Thyroid gland (tissue), 4 donors: ENCODE results near the gene PLXDC2. TPM values are rescaled to one million over a fixed set of nuclear protein-coding genes. Genes with fewer than 3 reads are reported as not detected.

Source experiments
- DNase-seq, 2 donors: peaks; one replicate each; pipeline ENCODE4 v3.0.0-alpha.2; 2019
- H3K27ac ChIP-seq, 3 donors: fragments of 200-600 bp; sonication (generic); 1 replicate in 2 of 3; 2 replicates in 1 of 3; pipeline ENCODE4 v1.5.1; 2016 to 2019; ENCODE audit warnings: mild to moderate bottlenecking in 1 of 3, moderate library complexity in 1 of 3
- H3K27me3 ChIP-seq: fragments of 200-600 bp; sonication (generic); one replicate; pipeline ENCODE4 v1.5.1; 2019
- H3K36me3 ChIP-seq, 2 donors: fragments of 200-600 bp; sonication (generic); one replicate each; pipeline ENCODE4 v1.5.1; 2016 to 2019
- H3K4me1 ChIP-seq, 2 donors: fragments of 200-600 bp; sonication (generic); one replicate each; pipeline ENCODE4 v1.5.1; 2017 to 2019
- H3K4me3 ChIP-seq, 3 donors: fragments of 200-600 bp; sonication (generic); replicated peaks in 1 of 3; 1 replicate in 2 of 3; 2 replicates in 1 of 3; pipeline ENCODE4 v1.5.1; 2016; ENCODE audit warnings: mild to moderate bottlenecking in 1 of 3
- H3K9me3 ChIP-seq: fragments of 200-600 bp; sonication (generic); one replicate; pipeline ENCODE4 v1.5.1; 2017
- POLR2A ChIP-seq, 2 donors: fragments of 450-650 bp; IDR thresholded peaks; one replicate each; pipeline ENCODE4 v1.6.1; 2017; ENCODE audit warnings: antibody characterized with exemption in 2 of 2, mild to moderate bottlenecking in 2 of 2, moderate library complexity in 1 of 2
- WGBS, 2 donors: methylation state at CpG; one replicate each; pipeline ENCODE4 v1.1.5; 2017; 5-methylcytosine and 5-hydroxymethylcytosine counted together
- intact Hi-C: fragments of 100-400 bp; cut with DNase I; formaldehyde crosslinking; loops from one replicate; pipeline ENCODE4 v1.15.1; 2023
- total RNA-seq, 4 donors: library from RNA; depleted of rRNA; stranded (reverse); fragments of >200 nt; gene quantifications; one replicate each; pipeline ENCODE4 v1.2.3, GENCODE V29; 2016
- TF ChIP-seq, protein P1 (sequence below), 6 experiments: fragments of 200-600 bp in 3 of 6; fragments of 450-650 bp in 3 of 6; sonication (generic) in 3 of 6; IDR thresholded peaks; one replicate each; pipeline ENCODE4 v1.5.1; 2016 to 2019; ENCODE audit warnings: antibody characterized with exemption in 6 of 6, mild to moderate bottlenecking in 2 of 6, inconsistent platforms in 1 of 6, moderate library complexity in 1 of 6

Gene PLXDC2
- total RNA-seq, 4 donors from 2014 or later = 44.6 to 91.0 (median 47.6) TPM

DNA sequence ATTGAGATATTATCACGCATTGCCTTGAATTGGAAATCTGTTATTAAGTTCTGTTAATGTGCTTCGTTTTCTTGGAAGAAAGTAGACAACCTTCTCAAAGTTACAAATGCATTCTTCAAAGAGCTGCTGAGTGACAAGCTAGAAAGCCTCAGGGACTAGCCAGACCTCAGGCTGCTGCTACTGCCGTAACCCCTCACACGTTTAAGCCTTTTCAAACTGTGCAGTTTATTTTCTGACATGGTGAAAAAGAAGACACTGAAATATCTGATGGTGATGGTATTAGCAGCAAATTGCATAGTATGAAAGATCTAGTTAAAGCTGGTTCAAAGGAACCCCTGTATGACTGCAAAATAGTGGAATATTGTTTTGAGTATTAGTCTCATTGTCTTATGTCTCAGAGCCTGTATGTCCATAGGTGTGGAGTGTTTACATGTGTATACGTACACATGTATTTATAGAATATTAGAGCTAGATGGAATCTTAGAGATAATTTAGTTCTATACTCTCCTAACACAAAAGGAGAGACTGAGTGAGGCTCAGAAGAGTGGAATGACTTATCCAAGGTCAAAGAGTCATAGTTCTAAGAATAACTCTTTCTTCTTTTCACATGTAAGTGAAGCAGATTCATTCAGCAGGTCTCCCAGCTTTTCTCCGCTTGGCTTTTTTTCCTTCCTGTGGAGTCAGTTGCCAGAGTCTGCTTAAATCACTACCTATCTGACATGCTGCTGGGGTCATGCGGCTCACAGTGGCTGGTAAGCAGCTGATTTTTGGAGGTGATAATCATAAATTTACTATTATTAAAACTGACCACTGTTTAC is 431.9 kb downstream of the PLXDC2 start:
- 87 to 88% methylated on average over 7 of the region's 7 CpGs for WGBS, 2 donors
- TF ChIP-seq POLR2A (IDR thresholded peaks at IDR 0.05) = no peak
- TF ChIP-seq, protein P1, sequence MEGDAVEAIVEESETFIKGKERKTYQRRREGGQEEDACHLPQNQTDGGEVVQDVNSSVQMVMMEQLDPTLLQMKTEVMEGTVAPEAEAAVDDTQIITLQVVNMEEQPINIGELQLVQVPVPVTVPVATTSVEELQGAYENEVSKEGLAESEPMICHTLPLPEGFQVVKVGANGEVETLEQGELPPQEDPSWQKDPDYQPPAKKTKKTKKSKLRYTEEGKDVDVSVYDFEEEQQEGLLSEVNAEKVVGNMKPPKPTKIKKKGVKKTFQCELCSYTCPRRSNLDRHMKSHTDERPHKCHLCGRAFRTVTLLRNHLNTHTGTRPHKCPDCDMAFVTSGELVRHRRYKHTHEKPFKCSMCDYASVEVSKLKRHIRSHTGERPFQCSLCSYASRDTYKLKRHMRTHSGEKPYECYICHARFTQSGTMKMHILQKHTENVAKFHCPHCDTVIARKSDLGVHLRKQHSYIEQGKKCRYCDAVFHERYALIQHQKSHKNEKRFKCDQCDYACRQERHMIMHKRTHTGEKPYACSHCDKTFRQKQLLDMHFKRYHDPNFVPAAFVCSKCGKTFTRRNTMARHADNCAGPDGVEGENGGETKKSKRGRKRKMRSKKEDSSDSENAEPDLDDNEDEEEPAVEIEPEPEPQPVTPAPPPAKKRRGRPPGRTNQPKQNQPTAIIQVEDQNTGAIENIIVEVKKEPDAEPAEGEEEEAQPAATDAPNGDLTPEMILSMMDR (IDR thresholded peaks at IDR 0.05) = no peak
- DNase-seq = no peak
- Histone ChIP-seq H3K27me3 (no peaks in the 10 kb centered on the region), H3K4me3 (no peak overlapping the region), H3K27ac (no peak overlapping the region), H3K4me1 (no peaks in the 10 kb centered on the region), H3K9me3 (no peaks in the 10 kb centered on the region), H3K36me3 (peaks cover 0 to 4% of the 10 kb centered on the region in 2 donors)
- intact Hi-C loops = no loop called here

DNA sequence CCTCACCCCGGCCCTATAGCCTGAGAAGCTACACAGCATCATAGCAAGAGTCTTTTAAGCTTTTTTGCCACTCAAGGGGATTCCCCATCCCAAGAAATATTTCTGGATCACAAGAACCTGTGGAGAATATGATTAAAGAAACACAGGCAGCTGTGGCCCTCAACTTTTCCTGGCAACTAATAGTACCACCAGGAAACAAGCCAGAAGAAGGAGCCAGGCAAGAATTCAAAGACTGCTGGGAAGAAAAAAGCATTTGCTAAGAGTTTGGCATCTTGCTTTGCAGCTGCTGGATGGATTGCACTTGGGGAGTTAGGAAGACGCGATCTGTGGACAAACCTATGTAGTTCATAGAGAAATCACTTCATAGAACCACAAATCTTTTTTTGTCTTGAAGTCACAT is 437.8 kb downstream of the PLXDC2 start:
- DNase-seq = no peak
- WGBS, 2 donors = 64 to 84% methylated on average over 3 of the region's 3 CpGs
- intact Hi-C loops = no loop called here
- Histone ChIP-seq H3K27me3 (no peaks in the 10 kb centered on the region), H3K36me3 (peaks cover 0 to 4% of the 10 kb centered on the region in 2 donors), H3K4me1 (no peaks in the 10 kb centered on the region), H3K9me3 (no peaks in the 10 kb centered on the region), H3K27ac (no peak overlapping the region), H3K4me3 (no peak overlapping the region)
- TF ChIP-seq POLR2A (IDR thresholded peaks at IDR 0.05) = no peak
- TF ChIP-seq, protein P1 (IDR thresholded peaks at IDR 0.05) = no peak

DNA sequence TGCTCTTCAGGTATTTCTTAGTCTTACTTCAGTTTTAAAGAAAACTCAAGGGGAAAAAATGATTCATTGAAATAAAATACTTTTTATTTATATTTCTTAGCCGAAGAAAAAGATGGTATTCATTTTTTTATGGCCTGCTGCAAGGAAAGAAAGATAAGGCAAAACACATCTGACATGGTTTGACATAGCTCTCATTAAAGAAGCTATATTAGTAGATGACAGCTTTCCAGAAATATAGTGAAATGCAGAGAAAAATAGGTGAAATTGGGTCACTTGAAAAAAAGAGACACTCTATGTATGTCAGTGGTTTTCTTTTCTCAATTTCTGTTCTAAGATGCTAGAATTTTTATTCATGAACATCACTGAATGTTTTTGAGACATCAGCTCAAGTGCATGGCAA is 438.3 kb downstream of the PLXDC2 start:
- H3K9me3 ChIP-seq = no peaks in the 10 kb centered on the region
- TF ChIP-seq, protein P1 (IDR thresholded peaks at IDR 0.05) = no peak
- no peak for TF ChIP-seq POLR2A (IDR thresholded peaks at IDR 0.05)
- no peaks in the 10 kb centered on the region for H3K4me1 ChIP-seq
- intact Hi-C loops = no loop called here
- H3K36me3 ChIP-seq = peaks cover 0 to 2% of the 10 kb centered on the region in 2 donors
- DNase-seq = no peak
- no peak overlapping the region for H3K27ac ChIP-seq
- H3K27me3 ChIP-seq = no peaks in the 10 kb centered on the region
- H3K4me3 ChIP-seq = no peak overlapping the region
- WGBS, 2 donors = 74 to 92% methylated on average over 1 of the region's 1 CpG

DNA sequence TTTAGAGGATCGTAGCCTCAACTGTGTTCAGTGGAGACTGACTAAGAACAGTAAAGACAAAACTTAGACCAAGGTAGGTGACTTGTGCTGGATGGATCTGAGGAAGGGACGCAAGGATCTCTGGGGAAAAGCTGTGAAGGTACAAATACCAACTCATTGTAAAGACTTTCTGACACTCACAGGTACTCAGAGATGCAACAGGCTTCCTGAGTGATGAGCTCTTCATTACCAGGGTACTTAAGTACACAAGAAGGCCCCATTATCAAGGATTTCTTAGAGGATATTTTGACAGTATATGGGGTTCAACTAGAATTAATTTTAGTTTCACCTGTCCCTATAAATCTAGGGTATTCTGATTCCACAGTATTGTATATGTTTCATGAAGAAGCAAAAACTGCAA is 440.7 kb downstream of the PLXDC2 start:
- 96 to 98% methylated on average over 2 of the region's 2 CpGs for WGBS, 2 donors
- H3K4me1 ChIP-seq = no peaks in the 10 kb centered on the region
- DNase-seq = no peak
- intact Hi-C loops = no loop called here
- TF ChIP-seq POLR2A (IDR thresholded peaks at IDR 0.05) = no peak
- TF ChIP-seq, protein P1 (IDR thresholded peaks at IDR 0.05) = no peak
- no peaks in the 10 kb centered on the region for H3K36me3 ChIP-seq
- H3K27ac ChIP-seq = no peak overlapping the region
- H3K27me3 ChIP-seq = no peaks in the 10 kb centered on the region
- H3K9me3 ChIP-seq = no peaks in the 10 kb centered on the region
- no peak overlapping the region for H3K4me3 ChIP-seq

DNA sequence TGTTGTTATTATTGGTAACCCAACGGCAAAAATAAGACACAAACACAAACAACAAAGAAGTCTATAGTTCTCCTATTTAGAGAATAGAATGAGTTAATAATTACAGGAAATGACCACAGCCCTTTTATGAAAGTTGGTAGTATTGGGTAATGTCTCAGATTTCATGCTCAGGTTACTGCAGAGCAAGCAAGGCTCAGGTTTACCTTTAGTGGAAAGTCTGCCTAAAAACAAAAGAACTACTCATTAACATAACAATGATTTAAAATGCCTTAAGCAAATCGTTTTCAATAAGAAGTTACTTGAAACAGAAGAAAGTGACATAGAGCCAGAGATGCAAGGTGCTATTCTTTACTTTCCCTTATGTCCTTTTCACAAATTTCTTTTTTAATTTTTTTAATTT is 441.2 kb downstream of the PLXDC2 start:
- Histone ChIP-seq H3K27me3 (no peaks in the 10 kb centered on the region), H3K4me1 (no peaks in the 10 kb centered on the region), H3K9me3 (no peaks in the 10 kb centered on the region), H3K4me3 (no peak overlapping the region), H3K36me3 (no peaks in the 10 kb centered on the region), H3K27ac (no peak overlapping the region)
- intact Hi-C loops = no loop called here
- WGBS, 2 donors = 51 to 60% methylated on average over 2 of the region's 2 CpGs
- no peak for DNase-seq
- TF ChIP-seq POLR2A (IDR thresholded peaks at IDR 0.05) = no peak
- TF ChIP-seq, protein P1 (IDR thresholded peaks at IDR 0.05) = no peak
